HG02610 (cell line): ENCODE data around the gene AGRN.
"Not testable (repeated sequence)": the region's sequence is repeated elsewhere in the genome, so short reads cannot be mapped to it uniquely, and the experiment has no call there.

Experiments used
- ATAC-seq: cut with Tn5 transposase; IDR thresholded peaks from one replicate; pipeline ENCODE4 v1.9.1; 2021; ENCODE audit warnings: mild to moderate bottlenecking, moderate library complexity; ENCODE audit not compliant: unreplicated experiment

The AGRN gene

GRCh38 chr1:1018321-1018685, 1.6 kb upstream of the AGRN start:
- ATAC-seq = not testable (repeated sequence)

- ATAC-seq = peak; percentile 60
These were observed 559 bp upstream of the AGRN start for GRCh38 chr1:1019122-1019999.

- no peak for ATAC-seq
These were observed 592 bp downstream of the AGRN start for GRCh38 chr1:1020415-1021009.

GRCh38 chr1:1021010-1021919, 1.3 kb downstream of the AGRN start:
- ATAC-seq = no peak

- ATAC-seq = no peak
These were observed 2.0 kb downstream of the AGRN start for GRCh38 chr1:1021920-1022259.

- no peak for ATAC-seq
These were observed 2.5 kb downstream of the AGRN start for GRCh38 chr1:1022302-1023009.

GRCh38 chr1:1023700-1024099, 3.8 kb downstream of the AGRN start:
- no peak for ATAC-seq

- no peak for ATAC-seq
These were observed 4.3 kb downstream of the AGRN start for GRCh38 chr1:1024149-1024770.

GRCh38 chr1:1024771-1025699, 5.1 kb downstream of the AGRN start:
- ATAC-seq = no peak

- no peak for ATAC-seq
These were observed 5.8 kb downstream of the AGRN start for GRCh38 chr1:1025730-1026129.

GRCh38 chr1:1026599-1027413, 6.9 kb downstream of the AGRN start:
- no peak for ATAC-seq

- ATAC-seq = no peak
These were observed 7.9 kb downstream of the AGRN start for GRCh38 chr1:1027791-1028190.

- ATAC-seq = not testable (repeated sequence)
These were observed 11.1 kb downstream of the AGRN start for GRCh38 chr1:1030867-1031658.

GRCh38 chr1:1031659-1032235, 11.8 kb downstream of the AGRN start:
- no peak for ATAC-seq

GRCh38 chr1:1032424-1032823, 12.5 kb downstream of the AGRN start:
- ATAC-seq = no peak

GRCh38 chr1:1033009-1033587, 13.2 kb downstream of the AGRN start:
- ATAC-seq = peak; percentile 72
